RPMI8226 (cell line): ENCODE measurements around the gene COMT.

Experiments used
- DNase-seq: peaks from one replicate; pipeline ENCODE4 v3.0.0-alpha.2; 2015

COMT gene

GRCh38 chr22:19970479-19971275, 29.1 kb downstream of the COMT start:
- DNase-seq = peak; percentile 28

GRCh38 chr22:19971276-19972124, 29.9 kb downstream of the COMT start:
- no peak for DNase-seq

- no peak for DNase-seq
These were observed 30.7 kb downstream of the COMT start for GRCh38 chr22:19972251-19972650.

GRCh38 chr22:19972652-19973550, 31.3 kb downstream of the COMT start:
- no peak for DNase-seq

- DNase-seq = no peak
These were observed 32.1 kb downstream of the COMT start for GRCh38 chr22:19973551-19974267.

- no peak for DNase-seq
These were observed 32.8 kb downstream of the COMT start for GRCh38 chr22:19974268-19974861.

- no peak for DNase-seq
These were observed 33.5 kb downstream of the COMT start for GRCh38 chr22:19974935-19975706.

- no peak for DNase-seq
These were observed 34.1 kb downstream of the COMT start for GRCh38 chr22:19975707-19976035.

GRCh38 chr22:19976671-19977070, 35.1 kb downstream of the COMT start:
- DNase-seq = no peak

GRCh38 chr22:19977296-19978243, 36.0 kb downstream of the COMT start:
- no peak for DNase-seq

- DNase-seq = no peak
These were observed 37.2 kb downstream of the COMT start for GRCh38 chr22:19978748-19979147.

- DNase-seq = no peak
These were observed 38.3 kb downstream of the COMT start for GRCh38 chr22:19979712-19980493.

GRCh38 chr22:19980766-19981165, 39.2 kb downstream of the COMT start:
- no peak for DNase-seq

- no peak for DNase-seq
These were observed 39.8 kb downstream of the COMT start for GRCh38 chr22:19981171-19981960.

GRCh38 chr22:19981961-19982920, 40.7 kb downstream of the COMT start:
- DNase-seq = no peak

- no peak for DNase-seq
These were observed 41.5 kb downstream of the COMT start for GRCh38 chr22:19982991-19983578.

- DNase-seq = no peak
These were observed 42.2 kb downstream of the COMT start for GRCh38 chr22:19983741-19984140.
